Measurements from ENCODE around the gene AGT.

GRCh38 chr1:230760360-230760827 is 46.5 kb upstream of the AGT start:
- no peak for TF ChIP-seq CTCF (IDR thresholded peaks at IDR 0.05; ENCODE audit: borderline replicate concordance, extremely low read depth, low read length, poor library complexity, severe bottlenecking)
- no peak for TF ChIP-seq EZH2 (IDR thresholded peaks at IDR 0.05; ENCODE audit: borderline replicate concordance, low read depth, low read length, severe bottlenecking)

Measured in DND-41 (cell line).